OCI-LY7 (cell line): ENCODE data around the gene PPP2R3A. TPM values are rescaled to one million over a fixed set of nuclear protein-coding genes. Genes with fewer than 3 reads are reported as not detected.
"Not testable (repeated sequence)": the region's sequence is repeated elsewhere in the genome, so short reads cannot be mapped to it uniquely, and the experiment has no call there.

ENCODE experiments used
- BruUV-seq: library from RNA; stranded (reverse); fragments of 400-500 nt; replicated peaks from 2 replicates; lab custom pipeline; 2021; lab: Mats Ljungman, UMichigan
- CTCF ChIA-PET: fragments of 300-600 bp; sonication (Branson Sonifier 250); formaldehyde crosslinking; loops from one replicate; lab custom pipeline; 2022; ENCODE audit warnings: antibody characterized with exemption; ENCODE audit not compliant: unreplicated experiment; lab: Charles Lee
- POLR2A ChIA-PET: fragments of 300-600 bp; sonication (Branson Sonifier 250); formaldehyde crosslinking; loops from one replicate; lab custom pipeline; 2022; ENCODE audit warnings: antibody characterized with exemption; lab: Charles Lee
- DNase-seq: peaks from one replicate; pipeline ENCODE4 v3.0.0-alpha.2; 2015; ENCODE audit warnings: low spot score
- H2AFZ ChIP-seq: fragments of 200-600 bp; sonication (generic), shearing (Covaris generic); 2 replicates; pipeline ENCODE4 v1.6.1; 2014; ENCODE audit warnings: mild to moderate bottlenecking, antibody characterized with exemption, low read length, moderate library complexity
- H3K27ac ChIP-seq: fragments of 200-600 bp; sonication (generic); 2 replicates; pipeline ENCODE4 v1.5.1; 2014; ENCODE audit warnings: mixed run types, low read depth, mild to moderate bottlenecking, moderate library complexity, low read length, inconsistent platforms; ENCODE audit not compliant: poor library complexity, severe bottlenecking
- H3K36me3 ChIP-seq: fragments of 200-600 bp; sonication (generic); 2 replicates; pipeline ENCODE4 v1.6.1; 2014; ENCODE audit warnings: mild to moderate bottlenecking, antibody characterized with exemption, low read length, moderate library complexity, mixed read lengths; ENCODE audit not compliant: insufficient read depth
- H3K4me1 ChIP-seq: fragments of 200-600 bp; sonication (generic); 2 replicates; pipeline ENCODE4 v1.5.1; 2014; ENCODE audit warnings: mild to moderate bottlenecking, low read length; ENCODE audit not compliant: insufficient read depth, poor library complexity, severe bottlenecking
- H3K4me2 ChIP-seq: fragments of 200-600 bp; sonication (generic); 2 replicates; pipeline ENCODE4 v1.6.1; 2014; ENCODE audit warnings: mild to moderate bottlenecking, low read length
- H3K4me3 ChIP-seq: fragments of 200-600 bp; sonication (generic); 2 replicates; pipeline ENCODE4 v1.5.1; 2014; ENCODE audit warnings: mild to moderate bottlenecking, low read depth, low read length; ENCODE audit not compliant: poor library complexity, severe bottlenecking
- H3K79me2 ChIP-seq: fragments of 200-600 bp; sonication (generic); 2 replicates; pipeline ENCODE4 v1.6.1; 2016; ENCODE audit warnings: low read depth, mild to moderate bottlenecking, low read length, moderate library complexity, mixed read lengths; ENCODE audit not compliant: insufficient read depth
- H3K9me2 ChIP-seq: fragments of 200-600 bp; sonication (generic); 2 replicates; pipeline ENCODE4 v1.6.1; 2016; ENCODE audit warnings: mild to moderate bottlenecking, low read length, mixed read lengths; ENCODE audit not compliant: insufficient read depth
- H3K9me3 ChIP-seq: fragments of 200-600 bp; sonication (generic); 2 replicates; pipeline ENCODE4 v1.6.1; 2014; ENCODE audit warnings: mild to moderate bottlenecking, mixed run types, low read length, mixed read lengths
- H4K20me1 ChIP-seq: fragments of 200-600 bp; sonication (generic); 2 replicates; pipeline ENCODE4 v1.6.1; 2014; ENCODE audit warnings: mild to moderate bottlenecking, antibody characterized with exemption, low read length, moderate library complexity, mixed read lengths; ENCODE audit not compliant: insufficient read depth
- EZH2phosphoT487 ChIP-seq: fragments of 200-600 bp; sonication (generic); IDR thresholded peaks from 2 replicates; pipeline ENCODE4 v1.6.1; 2018; ENCODE audit warnings: low read depth, borderline replicate concordance, mild to moderate bottlenecking, mixed run types, antibody characterized with exemption, low read length, moderate library complexity, mixed read lengths
- intact Hi-C: fragments of 100-400 bp; cut with micrococcal nuclease; formaldehyde crosslinking; loops from one replicate; pipeline ENCODE4 v1.10.0; 2022; ENCODE audit not compliant: unreplicated experiment
- total RNA-seq, 2 experiments: library from RNA; depleted of rRNA in 1 of 2; stranded (reverse); fragments of >200 nt in 1 of 2; shearing (Covaris generic) in 1 of 2; gene quantifications; 2 replicates each; pipeline ENCODE4 v1.2.3, GENCODE V29; 2014 to 2022
- TF ChIP-seq, protein P1 (sequence below): fragments of 200-600 bp; sonication (generic); conservative IDR thresholded peaks from 2 replicates; pipeline ENCODE4 v1.5.1; 2014; ENCODE audit warnings: mild to moderate bottlenecking, antibody characterized with exemption, low read length, moderate library complexity, mixed read lengths

PPP2R3A gene
- total RNA-seq, 2 experiments from 2014 or later, result 0.22 to 0.27 TPM

DNA sequence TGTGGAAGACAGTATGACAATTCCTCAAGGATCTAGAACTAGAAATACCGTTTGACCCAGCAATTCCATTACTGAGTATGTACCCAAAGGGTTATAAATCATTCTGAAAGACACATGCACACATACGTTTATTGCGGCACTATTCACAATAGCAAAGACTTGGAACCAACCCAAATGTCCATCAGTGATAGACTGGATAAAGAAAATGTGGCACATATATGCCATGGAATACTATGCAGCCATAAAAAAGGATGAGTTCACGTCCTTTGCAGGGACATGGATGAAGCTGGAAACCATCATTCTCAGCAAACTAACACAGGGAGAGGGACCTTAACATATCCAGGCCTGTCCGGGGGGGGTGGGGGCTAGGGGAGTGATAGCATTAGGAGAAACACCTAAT is 154.3 kb downstream of the PPP2R3A start:
- H3K4me3 ChIP-seq, DNase-seq, H4K20me1 ChIP-seq, CTCF ChIA-PET, H3K4me1 ChIP-seq, POLR2A ChIA-PET, H3K36me3 ChIP-seq, H3K4me2 ChIP-seq, H3K9me3 ChIP-seq, intact Hi-C loops, H3K27ac ChIP-seq, H3K79me2 ChIP-seq, H2AFZ ChIP-seq, BruUV-seq, H3K9me2 ChIP-seq: not testable (repeated sequence)

DNA sequence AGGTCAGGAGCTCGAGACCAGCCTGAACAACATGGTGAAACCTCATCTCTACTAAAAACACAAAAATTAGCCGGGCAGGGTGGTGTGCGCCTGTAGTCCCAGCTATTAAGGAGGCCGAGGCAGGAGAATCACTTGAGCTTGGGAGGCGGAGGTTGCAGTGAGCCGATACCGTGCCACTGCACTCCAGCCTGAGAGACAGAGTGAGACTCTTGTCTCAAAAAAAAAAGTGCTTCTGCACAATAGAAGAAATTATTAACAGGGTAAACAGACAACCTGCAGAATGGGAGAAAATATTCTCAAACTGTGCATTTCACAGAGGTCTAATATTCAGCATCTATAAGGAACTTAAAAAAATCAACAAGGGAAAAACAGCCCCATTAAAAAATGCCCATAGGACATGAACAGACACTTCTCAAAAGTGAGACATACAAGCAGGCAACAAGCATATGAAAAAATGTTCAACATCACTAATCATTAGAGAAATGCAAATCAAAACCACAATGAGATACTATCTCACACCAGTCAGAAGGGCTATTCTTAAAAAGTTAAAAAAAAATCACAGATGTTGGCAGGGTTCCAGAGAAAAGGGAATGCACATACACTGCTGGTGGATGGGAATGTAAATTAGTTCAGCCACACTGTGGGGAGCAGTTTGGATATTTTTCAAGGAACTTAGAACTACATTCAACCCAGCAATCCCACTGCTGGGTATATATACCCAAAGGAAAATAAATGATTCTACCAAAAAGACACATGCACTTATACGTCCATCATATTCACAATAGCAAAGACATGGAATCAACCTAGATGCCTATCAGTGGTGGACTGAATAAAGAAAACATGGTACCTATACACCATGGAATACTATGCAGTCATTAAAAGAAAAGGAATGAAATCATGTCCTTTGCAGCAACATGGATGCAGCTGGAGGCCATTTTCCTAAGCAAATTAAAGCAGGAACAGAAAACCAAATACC is 155.1 kb downstream of the PPP2R3A start:
- peaks cover 4% of the 10 kb centered on the region for H3K4me1 ChIP-seq
- no TSS peak for BruUV-seq

GRCh38 chr3:136122006-136122405 is 156.5 kb downstream of the PPP2R3A start:
- ChIA-PET CTCF (no interaction called here), POLR2A (interaction anchor here (0.6 to 1.1 kb wide), 2 partner anchors 29 to 894 kb away, joined by 3 read pairs; no protein-coding TSS in a partner anchor)
- Histone ChIP-seq H3K9me3 (no peaks in the 10 kb centered on the region), H3K9me2 (no peaks in the 10 kb centered on the region), H2AFZ (no peak overlapping the region), H3K4me2 (no peak overlapping the region), H4K20me1 (no peaks in the 10 kb centered on the region), H3K4me3 (no peak overlapping the region), H3K79me2 (no peaks in the 10 kb centered on the region), H3K27ac (no peak overlapping the region), H3K36me3 (no peaks in the 10 kb centered on the region), H3K4me1 (peaks cover 4% of the 10 kb centered on the region)
- intact Hi-C loops, result no loop called here
- no peak for DNase-seq
- no TSS peak for BruUV-seq
- TF ChIP-seq, protein P1, sequence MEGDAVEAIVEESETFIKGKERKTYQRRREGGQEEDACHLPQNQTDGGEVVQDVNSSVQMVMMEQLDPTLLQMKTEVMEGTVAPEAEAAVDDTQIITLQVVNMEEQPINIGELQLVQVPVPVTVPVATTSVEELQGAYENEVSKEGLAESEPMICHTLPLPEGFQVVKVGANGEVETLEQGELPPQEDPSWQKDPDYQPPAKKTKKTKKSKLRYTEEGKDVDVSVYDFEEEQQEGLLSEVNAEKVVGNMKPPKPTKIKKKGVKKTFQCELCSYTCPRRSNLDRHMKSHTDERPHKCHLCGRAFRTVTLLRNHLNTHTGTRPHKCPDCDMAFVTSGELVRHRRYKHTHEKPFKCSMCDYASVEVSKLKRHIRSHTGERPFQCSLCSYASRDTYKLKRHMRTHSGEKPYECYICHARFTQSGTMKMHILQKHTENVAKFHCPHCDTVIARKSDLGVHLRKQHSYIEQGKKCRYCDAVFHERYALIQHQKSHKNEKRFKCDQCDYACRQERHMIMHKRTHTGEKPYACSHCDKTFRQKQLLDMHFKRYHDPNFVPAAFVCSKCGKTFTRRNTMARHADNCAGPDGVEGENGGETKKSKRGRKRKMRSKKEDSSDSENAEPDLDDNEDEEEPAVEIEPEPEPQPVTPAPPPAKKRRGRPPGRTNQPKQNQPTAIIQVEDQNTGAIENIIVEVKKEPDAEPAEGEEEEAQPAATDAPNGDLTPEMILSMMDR, result no peak
- no peak for TF ChIP-seq EZH2phosphoT487

More for the DNA sequence above, 155.1 kb downstream of the PPP2R3A start:
- no peak overlapping the region for H2AFZ ChIP-seq
- no peak overlapping the region for H3K4me3 ChIP-seq
- no peak overlapping the region for H3K4me2 ChIP-seq
- no peaks in the 10 kb centered on the region for H3K9me2 ChIP-seq
- intact Hi-C loops, result no loop called here
- no peaks in the 10 kb centered on the region for H3K79me2 ChIP-seq
- H3K27ac ChIP-seq, result no peak overlapping the region
- H4K20me1 ChIP-seq, result no peaks in the 10 kb centered on the region
- CTCF ChIA-PET, result no interaction called here
- H3K9me3 ChIP-seq, result no peaks in the 10 kb centered on the region
- H3K36me3 ChIP-seq, result no peaks in the 10 kb centered on the region
- TF ChIP-seq EZH2phosphoT487, result no peak
- TF ChIP-seq, protein P1, result no peak
- POLR2A ChIA-PET, result interaction anchor here (0.7 to 1.1 kb wide), 4 partner anchors 30 to 902 kb away, joined by 3 to 4 read pairs (median 3); no protein-coding TSS in a partner anchor
- DNase-seq, result no peak

DNA sequence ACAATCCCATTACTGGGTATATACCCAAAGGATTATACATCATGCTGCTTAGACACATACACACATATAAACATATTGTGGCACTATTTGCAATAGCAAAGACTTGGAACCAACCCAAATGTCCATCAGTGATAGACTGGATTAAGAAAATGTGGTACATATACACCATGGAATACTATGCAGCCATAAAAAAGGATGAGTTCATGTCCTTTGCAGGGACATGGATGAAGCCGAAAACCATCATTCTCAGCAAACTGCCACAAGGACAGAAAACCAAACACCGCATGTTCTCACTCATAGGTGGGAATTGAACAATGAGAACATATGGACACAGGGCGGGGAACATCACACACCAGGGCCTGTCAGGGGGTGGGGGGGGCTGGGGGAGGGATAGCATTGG is 166.1 kb downstream of the PPP2R3A start:
- H3K9me2 ChIP-seq, H2AFZ ChIP-seq, H3K4me1 ChIP-seq, CTCF ChIA-PET, H4K20me1 ChIP-seq, POLR2A ChIA-PET, DNase-seq, H3K79me2 ChIP-seq, H3K4me3 ChIP-seq, intact Hi-C loops, H3K36me3 ChIP-seq, H3K27ac ChIP-seq, BruUV-seq, H3K9me3 ChIP-seq, H3K4me2 ChIP-seq: not testable (repeated sequence)
